Stimulated activated CD4-positive, alpha-beta T cell treated with anti-CD3 and anti-CD28 coated beads, TNF-alpha, amount 100 ng/mL, for 1 hour (primary cell): ENCODE data around the gene CTRL.
A peak's percentile ranks its signal among the peaks of the same experiment; 100 is the strongest.
"Not testable (repeated sequence)": the region's sequence is repeated elsewhere in the genome, so short reads cannot be mapped to it uniquely, and the experiment has no call there.

Experiments
- DNase-seq, 3 donors: peaks; one replicate each; pipeline ENCODE4 v3.0.0-alpha.2; 2020; ENCODE audit warnings: low read depth in 3 of 3, low spot score in 1 of 3

The CTRL gene

DNA sequence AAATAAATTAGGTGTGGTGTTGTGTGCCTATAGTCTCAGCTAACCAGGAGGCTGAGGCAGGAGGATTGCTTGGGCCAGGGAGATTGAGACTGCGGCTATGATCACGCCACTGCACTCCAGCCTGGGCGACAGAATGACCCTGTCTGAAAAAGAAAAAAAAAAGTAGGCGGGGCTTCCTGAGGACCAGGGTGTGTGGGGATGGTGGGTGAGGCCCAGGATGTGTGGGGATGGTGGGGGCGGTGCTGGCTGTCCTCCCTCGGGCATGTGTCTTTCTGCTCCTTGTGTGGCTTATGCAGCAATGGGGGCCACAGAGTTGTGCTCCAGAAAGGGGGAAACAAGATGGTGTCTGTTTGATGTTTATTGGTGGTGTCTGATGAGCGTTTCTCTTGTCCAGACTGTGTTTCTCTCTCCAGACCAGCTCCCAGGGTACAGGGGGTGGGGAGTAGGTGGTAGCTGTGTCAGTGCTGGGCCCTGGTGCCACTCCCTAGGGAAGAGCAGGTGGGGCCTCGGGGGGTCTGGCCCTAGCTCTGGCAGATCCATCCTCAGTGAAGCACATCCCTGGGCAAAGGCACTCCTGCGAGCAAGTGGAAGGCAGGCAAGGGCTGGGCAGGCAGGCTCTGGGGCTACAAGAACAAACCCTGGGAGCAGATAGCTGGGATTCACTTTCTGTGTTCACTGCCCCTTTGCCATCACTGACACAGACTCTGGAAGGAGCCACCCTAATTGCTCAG is 10.0 kb upstream of the CTRL start:
- no peak for DNase-seq

DNA sequence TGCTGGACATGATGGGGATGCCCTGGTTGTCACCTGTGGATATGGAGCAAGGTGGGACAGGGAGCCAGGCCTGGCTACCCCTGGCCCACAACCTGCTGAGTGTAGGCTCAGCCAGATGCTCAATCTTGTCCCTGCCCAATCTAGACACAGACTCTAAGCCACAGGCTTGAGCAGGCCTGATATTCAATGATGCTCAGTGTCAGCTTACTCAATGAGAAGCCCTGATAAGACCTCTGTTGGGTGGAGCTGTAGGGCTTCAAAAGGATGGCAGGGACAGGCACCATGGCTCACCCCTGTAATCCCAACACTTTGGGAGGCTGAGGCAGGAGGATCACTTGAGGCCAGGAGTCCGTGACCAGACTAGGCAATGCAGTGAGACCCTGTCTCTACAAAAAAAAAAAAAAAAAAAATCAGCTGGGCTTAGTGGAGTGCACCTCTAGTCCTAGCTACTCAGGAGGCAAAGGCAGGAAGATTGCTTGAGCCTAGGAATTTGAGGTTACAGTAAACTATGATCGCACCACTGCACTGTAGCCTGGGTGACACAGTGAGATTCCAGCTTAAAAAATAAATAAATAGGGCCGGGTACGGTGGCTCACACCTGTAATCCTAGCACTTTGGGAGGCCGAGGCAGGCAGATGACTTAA is 8.9 kb upstream of the CTRL start:
- DNase-seq: no peak

DNA sequence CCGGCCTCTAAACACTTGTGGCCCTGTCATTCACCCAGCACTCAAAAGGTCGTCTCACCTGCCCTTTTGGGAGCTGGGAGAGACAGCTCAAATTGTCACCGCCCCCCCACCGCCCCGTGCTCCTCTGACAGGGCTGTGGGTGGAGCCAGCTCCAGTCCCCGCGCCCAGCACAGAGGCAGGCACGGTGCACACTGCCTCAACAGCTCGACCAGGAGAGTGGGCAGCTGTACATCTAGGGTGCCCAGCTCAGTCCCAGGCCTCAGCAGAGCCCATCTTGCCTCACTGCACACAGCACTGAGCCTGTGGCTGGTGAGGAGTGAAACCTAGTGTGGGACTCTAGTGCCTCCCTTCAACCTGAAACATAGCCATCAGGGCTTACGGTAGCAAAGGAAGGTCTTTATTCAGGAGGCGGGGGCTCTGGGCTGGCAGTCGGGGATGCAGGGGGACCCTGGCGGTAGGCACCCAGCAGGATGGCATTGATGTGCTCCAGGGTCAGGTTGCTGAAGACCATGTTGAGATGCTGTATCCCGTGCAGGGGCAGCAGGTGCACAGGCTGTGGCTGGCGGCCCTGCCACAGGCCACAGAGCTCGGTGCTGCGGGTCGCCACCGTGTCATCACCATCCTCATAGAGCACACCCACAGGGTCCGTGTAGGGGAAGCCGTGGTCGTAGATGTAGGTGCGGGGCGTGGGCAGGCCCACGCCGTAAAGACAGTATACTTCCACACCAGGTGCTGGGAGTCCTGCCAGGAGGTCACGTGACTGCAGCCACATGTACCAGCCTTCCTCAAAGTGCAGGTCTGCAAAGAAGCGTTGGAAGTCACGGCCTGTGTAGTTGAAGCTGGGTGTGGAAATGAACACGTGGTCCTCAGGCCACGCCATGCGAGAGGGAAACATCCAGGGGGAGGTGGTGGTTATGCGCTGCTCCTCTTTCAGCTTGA is 8.1 kb upstream of the CTRL start:
- DNase-seq: peak in 1 of 3 donors; percentile 48

DNA sequence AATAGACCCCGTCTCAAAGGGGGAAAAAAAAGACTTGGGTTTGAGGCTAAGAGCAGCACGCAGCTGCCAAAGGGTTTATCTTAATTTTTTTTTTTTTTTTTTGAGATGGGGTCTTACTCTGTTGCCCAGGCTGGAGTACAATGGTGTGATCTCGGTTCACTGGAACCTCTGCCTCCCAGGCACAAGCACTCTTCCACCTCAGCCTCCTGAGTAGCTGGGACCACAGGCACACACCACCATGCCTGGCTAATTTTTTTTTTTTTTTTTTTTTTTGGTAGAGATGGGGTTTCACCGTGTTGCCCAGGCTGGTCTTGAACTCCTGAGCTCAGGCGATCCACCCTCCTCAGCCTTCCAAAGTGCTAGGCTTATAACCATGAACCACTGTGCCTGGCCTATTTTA is 6.1 kb upstream of the CTRL start:
- DNase-seq: not testable (repeated sequence)

DNA sequence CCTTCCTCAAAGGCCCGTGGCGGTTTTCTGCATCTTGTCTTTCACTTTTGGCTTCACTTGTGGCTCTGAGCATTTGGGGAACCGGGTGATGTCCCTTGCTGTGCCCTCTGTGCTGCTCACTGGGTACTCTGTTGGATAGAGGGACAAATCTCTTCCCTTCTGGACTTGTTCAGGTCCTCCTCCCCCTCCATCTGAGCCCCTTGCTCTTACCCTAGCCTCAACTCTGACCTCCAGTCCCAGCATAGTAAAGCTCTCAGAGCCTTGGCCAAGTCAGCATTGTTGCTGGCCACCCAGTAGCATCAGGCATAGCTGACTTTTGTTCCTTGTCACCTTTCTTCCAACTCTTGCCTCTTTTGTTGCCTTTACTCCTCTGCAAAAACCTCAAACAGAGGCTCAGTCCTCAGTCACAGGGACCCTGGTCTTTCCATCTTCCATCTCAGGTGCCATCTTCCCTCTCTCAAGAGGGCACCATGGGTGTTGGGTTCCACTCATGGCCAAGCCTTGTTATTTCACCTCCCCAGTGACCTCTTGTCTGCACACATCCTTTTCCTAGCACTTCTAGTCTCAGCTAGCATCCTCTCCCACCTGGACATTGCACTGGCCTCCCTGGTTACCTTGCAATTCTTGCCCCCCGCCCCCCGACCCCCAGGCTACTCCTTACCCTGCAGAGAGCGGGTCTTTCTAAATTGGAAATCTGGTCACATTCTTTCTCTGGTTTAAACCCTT is 5.4 kb upstream of the CTRL start:
- peak in 2 of 3 donors; percentile 30 to 51 for DNase-seq

DNA sequence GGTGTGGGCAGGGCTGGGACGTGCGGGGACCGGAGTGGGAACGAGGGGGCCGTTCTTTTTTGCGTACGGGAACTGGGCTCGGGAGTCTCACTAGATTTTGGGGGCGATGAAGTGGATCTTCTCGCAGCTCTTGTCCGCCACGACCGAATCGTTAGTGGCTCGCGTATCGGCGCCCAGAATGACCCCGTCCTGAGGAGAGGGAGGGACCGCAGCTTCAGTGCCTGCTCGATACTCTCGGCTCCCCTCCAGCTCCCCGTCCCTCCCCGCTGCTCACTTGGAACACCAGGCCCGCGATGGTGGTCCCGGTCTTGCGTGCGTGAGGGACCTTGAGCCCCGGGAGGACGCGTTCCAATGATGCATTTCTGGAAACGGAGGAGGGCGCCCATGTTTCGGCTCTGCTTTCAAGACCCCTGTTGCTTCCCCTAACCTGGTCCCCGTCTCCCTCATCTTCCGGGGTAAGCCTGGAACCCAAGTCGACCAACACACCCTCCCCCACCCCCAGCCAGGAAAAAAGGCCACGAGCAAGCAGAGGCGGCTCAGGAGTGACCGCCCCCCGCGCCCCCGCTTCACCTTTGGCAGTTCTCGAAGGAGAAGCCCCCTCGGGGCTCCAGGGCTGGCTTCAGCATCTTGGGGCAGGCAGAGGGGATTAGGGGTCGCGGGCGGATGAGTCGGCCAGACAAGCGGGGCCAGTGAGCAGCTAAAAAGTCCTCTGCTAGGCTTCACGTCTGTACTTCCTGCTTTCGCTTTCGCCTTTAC is 4.6 kb upstream of the CTRL start, which contains the start of gene PSMB10:
TSS of gene PSMB10 (minus strand) at position 727 of the 756 bp plus-strand sequence. CDS start at position 626, 101 bp downstream.
- DNase-seq: peak in 1 of 3 donors; percentile 52

DNA sequence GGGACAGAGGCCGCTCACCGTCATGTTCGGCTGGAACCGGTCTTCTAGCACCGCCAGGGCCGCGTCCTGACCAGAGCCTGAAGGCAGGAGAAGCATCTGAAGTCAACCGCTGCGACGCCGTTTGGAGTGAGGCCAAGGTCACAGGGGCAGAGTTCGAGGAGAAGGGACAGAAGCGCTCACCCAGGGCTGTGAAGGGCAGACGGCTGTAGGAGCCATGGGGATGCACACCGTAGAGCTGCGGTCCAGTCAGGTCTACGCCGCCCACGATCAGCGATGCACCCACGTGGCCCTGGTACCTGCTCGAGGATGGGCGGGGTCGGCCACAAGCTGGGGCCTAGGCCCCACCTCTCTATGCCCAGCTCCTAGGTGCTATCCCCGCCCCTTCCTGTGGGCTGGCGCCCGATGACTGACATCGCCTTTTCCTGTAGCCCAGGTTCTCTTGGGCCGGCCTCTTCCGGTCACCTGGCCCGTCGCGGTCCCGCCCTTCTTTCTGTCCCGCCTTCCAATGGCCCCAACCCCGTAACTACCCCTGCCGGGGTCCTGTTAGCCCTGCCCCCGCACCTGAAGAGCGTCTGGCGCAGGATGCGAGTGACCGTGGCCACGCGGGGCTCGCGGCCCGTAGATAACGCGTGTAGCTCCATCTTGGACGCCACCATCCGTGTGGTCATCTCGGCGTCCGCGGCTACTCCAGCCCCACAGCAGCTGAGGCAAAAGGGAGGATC is 3.9 kb upstream of the CTRL start:
- DNase-seq: peak; percentile 83 to 88 (median 83)

DNA sequence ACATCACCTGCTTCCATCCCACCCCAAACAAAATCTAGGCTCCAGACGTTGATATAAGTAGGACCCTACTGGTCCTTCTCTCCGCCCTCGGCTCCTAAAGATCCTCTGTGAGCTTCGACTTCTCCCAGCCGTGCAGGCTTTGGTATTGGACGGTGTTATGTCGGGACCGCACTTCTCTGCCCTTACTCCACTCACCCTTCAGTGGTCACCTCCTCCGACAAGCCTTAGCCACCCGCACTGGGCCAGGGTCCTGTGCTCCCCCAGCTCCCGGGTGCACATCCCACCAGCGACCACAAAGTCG is 3.4 kb upstream of the CTRL start:
- DNase-seq: no peak

DNA sequence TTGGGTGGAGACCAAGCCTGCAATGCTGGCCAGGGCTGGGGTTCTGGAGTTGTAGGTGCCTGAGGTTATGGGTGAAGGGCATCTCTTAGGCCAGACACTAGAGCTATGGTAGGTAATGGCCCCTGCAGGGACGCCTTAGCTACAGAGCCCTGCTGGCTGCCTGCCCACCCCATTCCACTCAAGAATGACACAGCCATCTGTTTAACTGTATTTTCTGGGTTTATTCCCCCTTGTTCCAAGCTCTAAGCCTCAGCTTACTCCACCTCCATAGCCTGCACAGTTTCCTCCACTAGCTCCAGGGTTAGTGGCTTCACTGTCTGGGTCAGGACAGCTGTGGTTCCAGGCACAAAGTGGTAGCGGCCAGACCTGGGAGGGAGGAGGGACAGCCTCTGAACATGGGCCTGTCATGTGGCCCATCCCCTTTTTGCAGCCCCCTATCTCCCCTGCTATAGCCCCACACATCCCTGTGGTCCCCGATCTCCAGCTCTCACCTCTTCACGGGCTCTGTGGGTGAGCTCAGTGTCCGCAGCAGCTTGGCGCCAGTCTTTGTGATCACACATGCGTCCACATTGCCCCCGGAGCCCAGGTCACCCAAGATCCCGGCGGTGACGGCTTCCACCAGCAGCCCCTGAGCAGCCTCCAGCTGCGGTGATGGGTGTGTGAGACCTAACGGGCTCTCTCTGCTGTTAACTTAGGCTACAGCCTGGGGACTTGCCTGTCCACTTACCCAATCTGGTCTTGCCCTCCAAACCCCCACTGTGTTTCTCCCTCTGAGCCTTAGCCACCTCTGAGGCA is 2.8 kb upstream of the CTRL start:
- no peak for DNase-seq

DNA sequence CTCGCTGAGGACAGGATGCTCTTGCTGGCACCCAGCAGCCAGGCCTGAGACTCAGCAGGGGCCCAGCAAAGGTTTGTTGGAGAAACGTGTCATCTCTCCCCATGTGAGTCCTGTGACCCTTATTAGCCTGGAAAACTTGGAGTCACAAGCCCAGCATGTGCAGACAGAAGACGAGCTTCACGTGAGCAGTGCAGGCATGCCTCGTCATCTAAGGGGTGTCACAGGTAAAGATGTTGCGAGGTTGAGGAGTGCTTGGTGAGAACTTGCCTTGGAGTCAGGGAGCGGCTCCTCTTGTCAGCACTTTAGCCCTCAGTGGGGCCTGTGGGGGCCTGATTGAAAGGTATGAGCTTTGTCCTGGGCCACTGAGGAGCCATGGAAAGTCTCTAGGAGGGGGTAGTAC is 2.1 kb upstream of the CTRL start:
- no peak for DNase-seq

DNA sequence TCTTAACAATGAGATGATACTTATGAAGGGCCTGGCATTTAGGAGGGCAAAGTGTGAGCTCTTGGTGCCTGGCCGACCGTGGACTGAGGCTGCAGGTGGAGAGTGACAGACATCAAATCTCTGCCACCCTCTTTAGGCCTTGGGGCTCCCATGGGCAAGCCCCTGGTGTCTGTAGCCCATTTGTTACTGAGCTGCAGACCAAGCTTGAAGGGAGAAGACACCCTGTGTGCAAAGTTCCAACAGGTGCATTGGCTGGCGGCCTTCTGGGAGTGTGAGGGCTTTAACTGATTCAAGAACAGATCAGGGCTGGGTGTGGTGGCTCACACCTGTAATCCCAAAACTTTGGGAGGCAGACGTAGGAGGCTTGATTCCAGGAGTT is 789 bp upstream of the CTRL start:
- DNase-seq: no peak

DNA sequence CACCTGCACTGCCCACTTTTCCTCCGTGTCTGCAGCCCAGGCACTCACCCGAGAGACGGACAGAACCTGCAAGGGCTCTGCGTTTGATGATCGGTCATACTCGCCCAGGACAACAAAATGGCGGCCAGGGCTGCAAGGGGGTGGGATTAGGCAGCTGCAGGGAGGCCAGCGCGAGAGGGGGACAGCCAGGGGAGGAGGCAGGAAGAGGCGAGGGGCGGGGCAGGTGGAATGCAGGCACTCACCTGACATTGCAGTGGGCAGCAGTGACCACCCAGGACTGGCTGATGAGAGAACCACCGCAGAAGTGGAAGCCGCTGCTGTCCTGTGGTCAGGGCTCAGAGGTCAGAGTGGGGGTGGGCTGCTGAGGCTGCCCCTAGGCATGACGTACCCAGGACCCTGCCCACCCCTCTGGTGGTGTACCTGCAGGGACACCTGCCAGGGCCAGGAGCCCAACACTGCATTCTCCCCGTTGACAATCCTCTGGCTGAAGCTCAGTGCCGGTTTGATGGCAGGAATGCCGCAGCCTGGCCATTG is 917 bp downstream of the CTRL start:
- no peak for DNase-seq

DNA sequence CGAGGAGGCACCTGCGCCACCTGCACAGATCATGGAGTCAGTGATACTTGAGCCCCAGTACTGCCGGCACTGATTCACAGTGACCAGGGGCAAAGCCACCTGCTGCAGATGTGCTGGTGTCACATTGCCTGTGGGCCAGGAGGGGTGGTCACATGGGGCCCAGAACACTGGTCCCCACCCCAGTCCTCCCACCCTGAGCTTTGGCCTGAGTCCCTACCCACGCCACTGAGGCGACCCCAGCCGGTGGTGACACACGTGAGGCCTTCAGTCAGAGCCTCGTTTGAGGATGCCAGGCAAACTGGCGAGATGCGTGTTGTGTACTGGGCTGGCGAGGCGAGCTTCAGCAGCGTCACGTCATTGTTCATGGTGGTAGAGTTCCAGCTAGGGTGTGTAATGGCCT is 1.5 kb downstream of the CTRL start:
- DNase-seq: no peak

DNA sequence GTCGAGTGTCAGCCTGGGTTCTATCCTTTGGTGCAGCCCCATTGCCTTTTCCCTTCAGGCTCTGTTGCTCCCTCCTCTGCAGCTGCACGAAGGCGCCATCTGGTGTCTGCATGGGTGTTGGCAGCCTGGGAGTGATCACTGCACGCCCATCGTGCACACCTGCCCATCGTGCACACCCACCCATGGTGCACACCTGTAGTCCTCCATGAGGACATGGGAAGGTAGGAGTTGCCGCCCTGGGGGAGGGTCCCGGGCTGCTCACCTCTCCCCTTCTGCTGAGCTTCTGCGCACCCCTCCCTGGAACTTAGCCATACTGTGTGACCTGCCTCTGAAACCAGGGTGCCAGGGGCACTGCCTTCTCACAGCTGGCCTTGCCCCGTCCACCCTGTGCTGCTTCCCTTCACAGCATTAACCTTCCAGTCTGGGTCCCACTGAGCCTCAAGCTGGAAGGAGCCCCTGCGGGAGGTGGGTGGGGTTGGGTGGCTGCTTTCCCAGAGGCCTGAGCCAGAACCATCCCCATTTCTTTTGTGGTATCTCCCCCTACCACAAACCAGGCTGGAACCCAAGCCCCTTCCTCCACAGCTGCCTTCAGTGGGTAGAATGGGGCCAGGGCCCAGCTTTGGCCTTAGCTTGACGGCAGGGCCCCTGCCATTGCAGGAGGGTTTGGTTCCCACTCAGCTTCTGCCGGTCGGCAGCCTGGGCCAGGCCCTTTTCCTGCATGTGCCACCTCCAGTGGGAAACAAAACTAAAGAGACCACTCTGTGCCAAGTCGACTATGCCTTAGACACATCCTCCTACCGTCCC is 2.9 kb downstream of the CTRL start:
- DNase-seq: peak; percentile 36 to 66 (median 48)

DNA sequence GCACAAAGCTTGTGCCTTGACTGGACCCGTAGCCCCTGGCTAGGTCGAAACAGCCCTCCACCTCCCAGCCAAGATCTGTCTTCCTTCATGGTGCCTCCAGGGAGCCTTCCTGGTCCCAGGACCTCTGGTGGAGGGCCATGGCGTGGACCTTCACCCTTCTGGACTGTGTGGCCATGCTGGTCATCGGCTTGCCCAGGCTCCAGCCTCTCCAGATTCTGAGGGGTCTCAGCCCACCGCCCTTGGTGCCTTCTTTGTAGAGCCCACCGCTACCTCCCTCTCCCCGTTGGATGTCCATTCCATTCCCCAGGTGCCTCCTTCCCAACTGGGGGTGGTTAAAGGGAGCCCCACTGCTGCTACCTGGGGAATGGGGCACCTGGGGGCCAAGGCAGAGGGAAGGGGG is 3.5 kb downstream of the CTRL start:
- no peak for DNase-seq

DNA sequence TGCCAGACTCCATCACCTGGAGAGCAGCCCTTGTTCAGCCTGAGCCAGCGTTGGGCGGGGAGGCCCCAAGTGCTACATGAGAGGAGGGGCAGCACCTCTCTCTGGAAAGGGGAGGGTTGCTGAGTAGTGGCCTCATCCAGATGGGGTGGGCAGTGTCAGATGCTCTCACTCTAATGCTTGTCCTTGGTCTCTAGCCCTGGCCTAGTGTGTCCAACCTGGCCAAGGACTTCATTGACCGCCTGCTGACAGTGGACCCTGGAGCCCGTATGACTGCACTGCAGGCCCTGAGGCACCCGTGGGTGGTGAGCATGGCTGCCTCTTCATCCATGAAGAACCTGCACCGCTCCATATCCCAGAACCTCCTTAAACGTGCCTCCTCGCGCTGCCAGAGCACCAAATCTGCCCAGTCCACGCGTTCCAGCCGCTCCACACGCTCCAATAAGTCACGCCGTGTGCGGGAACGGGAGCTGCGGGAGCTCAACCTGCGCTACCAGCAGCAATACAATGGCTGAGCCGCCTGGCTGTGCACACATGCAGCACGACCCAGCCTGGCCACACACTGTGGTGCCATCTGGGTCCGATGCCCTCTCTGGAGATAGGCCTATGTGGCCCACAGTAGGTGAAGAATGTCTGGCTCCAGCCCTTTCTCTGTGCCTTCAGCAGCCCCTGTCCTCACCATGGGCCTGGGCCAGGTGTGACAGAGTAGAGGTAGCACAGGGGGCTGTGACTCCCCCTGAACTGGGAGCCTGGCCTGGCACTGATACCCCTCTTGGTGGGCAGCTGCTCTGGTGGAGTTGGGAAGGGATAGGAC is 4.3 kb downstream of the CTRL start:
- DNase-seq: no peak

DNA sequence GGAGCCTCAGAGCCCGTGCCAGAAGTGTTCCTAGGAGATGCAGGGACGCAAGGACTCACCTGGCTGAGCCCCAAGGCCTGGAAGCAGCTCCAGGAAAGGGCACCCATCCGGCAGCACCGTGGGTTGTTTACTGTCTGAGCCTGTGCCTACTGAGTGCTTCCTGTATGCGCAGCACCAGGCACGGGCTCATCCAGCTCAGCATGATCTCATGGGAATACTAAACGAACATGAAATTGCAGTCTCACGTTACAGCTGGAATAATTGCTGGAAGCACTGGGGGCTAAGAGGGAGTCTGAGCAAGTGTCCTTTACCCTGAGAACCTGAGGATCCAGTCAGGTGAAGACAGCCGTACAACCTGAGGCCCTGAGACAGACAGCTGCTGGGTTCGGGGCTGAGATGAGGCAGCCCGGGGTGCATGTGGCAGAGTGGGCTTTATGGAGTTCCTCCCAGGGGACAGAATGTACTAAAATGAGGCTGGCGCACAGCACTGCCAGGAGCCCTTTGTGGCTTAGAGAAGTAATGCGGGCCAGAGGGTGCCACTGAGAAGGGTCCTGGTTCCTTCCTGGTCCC is 5.4 kb downstream of the CTRL start:
- no peak for DNase-seq
